HG03066 (cell line): ENCODE data around the gene MAN1A1.
A peak's percentile ranks its signal among the peaks of the same experiment; 100 is the strongest.
"Not testable (repeated sequence)": the region's sequence is repeated elsewhere in the genome, so short reads cannot be mapped to it uniquely, and the experiment has no call there.

ENCODE experiments used
- ATAC-seq: cut with Tn5 transposase; IDR thresholded peaks from one replicate; pipeline ENCODE4 v1.9.1; 2021; ENCODE audit warnings: low read depth; ENCODE audit not compliant: unreplicated experiment

The MAN1A1 gene

GRCh38 chr6:119156082-119156481 lies 193.5 kb downstream of the MAN1A1 start:
- not testable (repeated sequence) for ATAC-seq

GRCh38 chr6:119152187-119152586 lies 197.4 kb downstream of the MAN1A1 start:
- ATAC-seq: no peak

- ATAC-seq: no peak
Observed at GRCh38 chr6:119148825-119149525, 200.6 kb downstream of the MAN1A1 start.

DNA sequence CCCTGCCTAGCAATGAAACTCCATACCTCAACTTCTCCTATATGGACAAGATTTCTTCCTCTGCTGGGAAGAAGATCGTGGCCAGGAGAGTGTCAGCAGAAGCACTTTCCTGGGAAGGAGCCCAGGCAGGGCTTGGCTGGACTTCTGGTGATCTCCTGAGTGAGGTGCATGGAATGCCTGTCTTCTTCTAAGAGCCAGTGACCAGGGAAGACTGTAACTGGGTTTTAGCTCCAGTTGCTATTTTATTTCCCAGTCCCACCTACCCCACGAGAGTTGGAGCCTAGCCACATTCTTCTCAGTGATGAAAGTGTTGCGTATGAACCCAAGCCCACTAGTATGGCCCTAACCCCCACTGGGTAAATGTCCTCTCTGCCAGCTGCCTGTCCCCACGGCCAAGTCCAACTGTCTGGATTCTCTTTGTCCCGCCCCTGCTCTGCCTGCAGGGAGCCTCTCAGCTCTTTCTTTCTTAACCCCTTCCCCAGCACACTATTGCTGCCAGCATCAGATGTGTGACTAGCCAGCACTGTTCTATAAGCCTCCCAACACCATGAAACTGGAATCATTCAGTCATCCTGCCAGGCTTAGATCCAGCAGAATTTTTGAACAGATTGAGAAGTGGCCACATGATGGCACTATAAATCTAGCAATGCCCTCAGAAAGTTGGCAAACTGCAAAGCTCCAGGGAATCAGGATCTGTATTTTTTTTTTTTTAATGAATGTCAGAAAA lies 201.3 kb downstream of the MAN1A1 start:
- no peak for ATAC-seq

DNA sequence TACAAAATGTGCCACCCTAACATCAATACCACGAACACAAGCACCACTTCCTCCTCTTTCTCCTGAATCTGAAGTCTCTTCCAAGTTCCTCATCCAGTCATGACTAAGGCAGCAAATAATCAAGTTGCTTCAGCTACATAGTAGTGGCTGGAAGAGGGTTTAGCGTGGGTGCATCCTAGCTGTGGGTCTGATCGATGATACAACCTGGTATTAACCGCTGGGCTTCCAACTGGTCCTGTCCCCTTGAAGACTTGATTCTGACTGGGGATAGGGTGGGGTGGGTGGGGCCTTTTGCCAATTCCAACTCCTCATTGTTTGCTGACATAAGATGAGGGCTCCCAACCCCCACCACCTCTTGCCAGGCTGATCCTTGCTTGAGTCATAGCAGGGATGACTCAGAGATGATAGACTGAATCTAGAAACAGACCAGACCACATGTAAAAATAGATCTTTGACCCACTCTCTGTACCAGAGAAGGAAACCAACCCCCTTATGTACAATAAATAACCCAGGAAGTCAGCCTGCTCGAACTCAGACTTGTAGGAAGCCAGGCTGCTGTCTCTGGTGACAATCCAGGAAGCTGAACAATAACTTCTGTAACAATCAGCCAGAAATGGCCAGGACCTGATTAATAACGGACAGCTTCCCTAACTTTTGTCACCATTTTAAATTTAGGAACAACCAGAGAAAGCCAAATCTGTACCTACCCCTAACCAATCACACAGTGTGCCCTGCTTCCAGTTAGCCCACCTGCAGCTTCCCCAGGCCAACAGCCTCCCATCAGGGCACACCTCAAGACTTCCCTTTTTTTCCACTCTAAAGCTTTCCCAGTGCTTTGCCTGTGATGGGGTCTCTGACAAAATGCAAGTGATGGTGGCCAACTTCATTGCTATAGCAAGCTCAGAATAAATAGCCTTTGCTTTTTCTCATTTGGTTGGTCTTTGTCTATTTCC lies 202.2 kb downstream of the MAN1A1 start:
- ATAC-seq: peak; percentile 98

- ATAC-seq: no peak
Observed at GRCh38 chr6:119145111-119145510, 204.4 kb downstream of the MAN1A1 start.

DNA sequence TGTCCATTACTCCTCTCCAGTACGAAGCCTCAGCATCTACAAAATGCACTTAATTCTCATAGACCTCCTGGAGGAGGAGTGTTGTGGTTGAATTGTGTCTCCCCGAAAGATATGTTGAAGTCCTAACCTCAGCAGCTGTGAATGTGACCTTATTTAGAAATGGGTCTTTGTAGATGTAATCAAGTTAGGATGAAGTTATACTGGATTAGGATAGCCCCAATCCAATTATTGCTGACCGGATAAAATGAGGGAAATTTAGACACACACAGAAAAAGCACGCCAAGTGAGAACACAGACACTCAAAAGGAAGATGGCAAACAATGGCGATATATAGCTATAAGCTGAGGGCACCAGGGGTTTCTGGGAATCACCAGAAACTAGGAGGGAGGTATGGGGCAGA lies 206.9 kb downstream of the MAN1A1 start:
- no peak for ATAC-seq

DNA sequence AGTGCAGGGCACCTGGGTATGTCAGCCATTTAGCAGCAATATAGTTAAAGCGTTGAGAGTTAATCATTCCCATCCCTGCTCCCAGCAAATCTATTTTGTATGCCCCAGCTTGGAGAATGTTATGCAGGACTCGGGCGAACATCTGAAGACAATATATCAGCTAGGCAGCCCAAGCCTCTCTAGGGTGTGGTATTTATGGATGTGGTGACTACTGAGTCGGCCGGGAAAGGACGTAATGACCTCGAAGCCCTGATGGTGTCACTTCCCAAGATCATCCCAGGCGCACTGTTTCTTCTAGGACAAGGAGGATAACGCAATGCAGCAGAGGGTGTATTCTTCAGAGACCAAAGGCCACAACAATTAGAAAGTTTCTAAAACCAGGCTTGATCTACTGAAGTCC lies 207.5 kb downstream of the MAN1A1 start:
- no peak for ATAC-seq

DNA sequence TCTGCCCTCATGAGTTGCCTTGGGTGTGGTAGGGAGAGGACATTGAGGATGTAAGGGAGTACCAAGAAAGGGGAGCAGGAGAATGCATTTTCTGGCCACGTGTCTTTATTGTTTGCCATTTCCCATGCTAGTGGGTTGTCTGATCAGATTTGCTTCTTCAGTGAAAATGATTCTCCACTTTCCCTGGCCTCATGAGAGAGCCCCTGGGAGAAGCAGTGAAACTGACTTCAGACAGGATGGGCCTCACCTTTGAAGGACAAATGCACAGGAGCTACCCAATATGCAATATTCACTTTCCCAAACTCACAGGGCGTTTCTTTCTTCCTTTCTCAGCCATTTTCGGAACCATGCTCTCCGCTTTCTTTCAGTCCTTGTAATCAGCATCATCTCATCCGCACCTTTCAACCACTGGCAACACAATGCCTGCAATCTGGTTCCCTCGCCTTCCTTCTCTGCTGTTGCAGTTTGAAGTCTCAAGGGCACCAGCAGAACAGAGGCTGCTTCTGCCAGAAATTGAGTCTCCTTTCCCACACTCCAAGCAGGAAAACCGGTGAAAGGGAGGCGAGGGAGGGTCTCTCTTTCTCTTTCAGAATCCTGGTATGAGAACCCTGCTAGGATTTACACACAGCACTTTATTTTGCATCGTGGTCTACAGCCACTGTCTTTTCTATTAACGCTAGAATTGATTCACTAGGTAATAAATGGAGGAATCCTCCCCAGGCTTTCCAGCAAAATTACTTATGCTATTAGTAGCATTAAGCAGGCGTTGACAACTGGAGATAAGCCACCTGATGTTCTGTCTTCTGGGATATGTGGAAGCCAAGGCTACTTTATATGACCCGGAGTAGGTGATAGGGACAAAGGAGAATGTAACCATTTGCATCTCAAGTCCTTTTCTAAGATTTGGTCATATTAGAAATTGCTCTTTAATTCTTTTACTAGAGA lies 209.1 kb downstream of the MAN1A1 start:
- ATAC-seq: no peak

GRCh38 chr6:119138906-119139541 lies 210.5 kb downstream of the MAN1A1 start:
- ATAC-seq: peak; percentile 90

- ATAC-seq: no peak
Observed at GRCh38 chr6:119137194-119138072, 212.1 kb downstream of the MAN1A1 start.

- ATAC-seq: no peak
Observed at GRCh38 chr6:119134752-119135151, 214.8 kb downstream of the MAN1A1 start.

- no peak for ATAC-seq
Observed at GRCh38 chr6:119133400-119133799, 216.2 kb downstream of the MAN1A1 start.

- no peak for ATAC-seq
Observed at GRCh38 chr6:119132261-119132981, 217.1 kb downstream of the MAN1A1 start.

DNA sequence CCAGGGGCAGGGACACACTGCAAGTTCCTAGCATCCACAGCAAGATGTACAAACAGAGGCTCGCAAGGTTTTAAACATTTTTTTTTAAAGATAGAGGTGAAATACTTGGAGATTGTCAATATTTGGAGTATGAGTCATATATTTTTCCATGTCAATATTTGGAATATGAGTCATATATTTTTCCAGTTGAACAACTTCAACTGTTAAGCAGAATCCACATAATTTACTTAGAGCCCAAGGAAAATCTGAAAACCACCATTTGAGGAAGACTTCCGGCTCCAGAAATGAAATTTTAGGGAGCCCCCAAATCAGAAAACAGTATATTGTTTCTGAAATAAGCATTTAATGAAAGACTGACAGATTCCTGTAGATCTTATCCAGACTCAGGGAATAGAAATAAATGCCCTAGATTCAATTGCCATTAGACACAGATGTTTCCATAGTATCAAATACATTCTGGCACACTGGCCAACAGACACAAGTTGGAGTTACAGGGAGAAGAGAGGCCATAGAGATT lies 219.5 kb downstream of the MAN1A1 start:
- no peak for ATAC-seq

DNA sequence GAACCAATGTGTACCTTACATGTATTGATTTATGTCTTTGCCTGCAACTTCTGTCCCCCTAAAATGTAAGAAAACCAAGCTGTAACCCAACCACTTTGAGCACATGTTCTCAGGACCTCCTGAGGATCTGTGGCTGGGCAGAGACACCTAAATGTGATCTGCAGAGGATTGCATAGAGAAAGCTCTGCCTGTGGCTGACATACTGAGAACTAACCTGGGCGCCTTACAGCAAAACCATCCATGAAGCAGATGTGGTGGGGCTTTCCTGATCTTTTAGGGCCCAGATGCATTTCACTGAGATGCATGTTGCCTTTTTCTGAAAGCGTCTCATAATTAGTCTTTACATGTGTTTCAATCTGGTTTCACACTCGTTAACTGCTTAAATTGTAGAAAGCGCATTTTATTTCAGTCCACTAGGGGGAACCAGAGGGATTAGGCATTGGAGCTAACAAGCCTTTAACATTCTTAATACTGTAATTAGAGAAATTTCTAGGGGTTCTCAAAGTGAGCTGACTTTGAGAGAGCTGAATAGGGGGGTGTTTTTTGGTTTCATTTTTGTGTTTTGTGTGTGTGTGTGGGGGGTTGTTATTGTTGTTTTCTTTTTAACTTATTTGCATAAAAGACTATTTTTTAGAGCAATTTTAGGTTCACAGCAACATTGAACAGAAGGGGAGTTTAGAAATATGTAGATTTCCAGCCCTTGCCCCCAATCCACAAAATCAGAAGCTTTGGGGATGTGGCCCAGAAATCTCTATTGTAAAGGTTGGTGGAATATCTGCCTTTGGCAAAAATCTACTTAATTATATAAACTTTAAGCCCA lies 220.2 kb downstream of the MAN1A1 start:
- peak; percentile 90 for ATAC-seq
